Retina (tissue), 1 donor: ENCODE data around the gene AGBL4.

Experiments
- DNase-seq: peaks from one replicate; pipeline ENCODE4 v3.0.0-alpha.2; 2016

The AGBL4 gene

DNA sequence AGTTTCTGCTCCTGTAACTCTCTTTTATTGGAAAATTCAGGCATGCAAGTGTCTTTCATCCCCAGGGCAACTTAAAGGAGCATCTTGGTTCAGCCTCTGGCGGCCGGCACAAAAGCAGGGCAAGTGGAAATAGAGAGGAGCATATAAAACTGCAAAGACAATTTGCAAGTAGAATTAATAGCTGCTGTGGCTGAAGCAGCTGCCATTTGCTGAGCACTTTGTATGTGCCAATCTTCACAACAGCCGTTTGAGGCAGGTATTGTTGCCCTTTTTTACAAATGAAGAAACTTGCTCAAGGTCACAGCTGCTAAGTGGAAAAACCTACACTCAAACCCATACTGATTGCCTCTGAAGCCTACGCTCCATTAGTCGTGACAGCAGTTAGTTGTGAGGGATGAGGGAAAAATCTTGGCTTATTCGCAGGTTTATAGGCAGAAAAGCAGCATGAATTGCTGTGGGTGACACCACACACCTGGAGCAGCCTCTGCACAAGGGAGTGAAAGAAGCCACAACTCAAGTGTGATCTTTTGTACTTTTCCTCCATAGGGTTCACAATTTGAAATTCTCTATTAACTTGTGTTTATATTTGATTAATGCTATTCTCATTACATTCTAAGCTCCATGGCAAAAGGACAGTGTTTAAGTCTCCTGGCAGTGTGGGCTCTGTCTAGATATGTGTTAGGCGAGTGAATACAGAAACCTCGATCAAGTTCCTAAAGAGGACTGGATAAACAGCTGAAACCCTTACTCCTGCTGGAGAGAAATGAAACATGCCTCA, 1148.0 kb downstream of the AGBL4 start:
- DNase-seq, result peak; percentile 45

DNA sequence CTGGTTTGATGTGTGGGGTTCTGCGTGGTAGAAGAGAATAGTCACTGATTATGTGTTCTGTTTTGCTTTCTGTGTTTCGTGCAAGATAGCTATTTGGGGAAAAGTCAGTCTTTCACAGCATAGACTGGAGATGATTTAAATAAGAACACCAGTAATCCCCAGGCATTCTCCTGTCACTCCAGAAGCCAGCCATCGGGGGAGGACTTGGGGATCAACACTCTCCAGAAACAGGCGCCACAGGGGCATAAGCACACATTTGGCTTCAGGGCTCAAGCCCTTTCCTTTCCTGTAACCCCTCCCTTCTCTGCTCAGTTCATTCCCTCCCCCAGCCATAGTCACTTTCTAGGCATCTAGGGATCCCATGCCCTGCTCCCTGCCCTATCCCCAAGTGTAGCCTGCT, 1149.8 kb downstream of the AGBL4 start:
- DNase-seq, result no peak

DNA sequence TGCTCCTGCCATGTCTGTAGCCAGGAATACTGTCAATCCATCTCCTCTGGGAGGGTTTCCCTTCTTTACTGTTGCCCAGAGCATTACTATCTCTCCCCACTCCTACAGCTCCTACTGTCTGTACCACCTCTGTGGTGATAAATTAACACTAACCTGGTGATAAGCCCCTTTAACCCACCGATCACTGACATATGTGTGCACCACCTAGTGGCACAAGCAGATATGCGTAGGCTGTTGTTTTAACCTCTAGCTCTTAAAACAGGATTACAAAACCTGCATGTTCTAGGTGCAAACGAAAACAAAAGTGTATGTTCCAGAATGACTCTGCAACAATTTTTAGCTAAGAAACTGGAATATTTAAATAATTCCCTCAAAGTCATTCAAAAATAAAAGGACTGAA, 1153.2 kb downstream of the AGBL4 start:
- DNase-seq, result no peak

- DNase-seq, result no peak
Observed at GRCh38 chr1:48869116-48869893, 1154.4 kb downstream of the AGBL4 start.

DNA sequence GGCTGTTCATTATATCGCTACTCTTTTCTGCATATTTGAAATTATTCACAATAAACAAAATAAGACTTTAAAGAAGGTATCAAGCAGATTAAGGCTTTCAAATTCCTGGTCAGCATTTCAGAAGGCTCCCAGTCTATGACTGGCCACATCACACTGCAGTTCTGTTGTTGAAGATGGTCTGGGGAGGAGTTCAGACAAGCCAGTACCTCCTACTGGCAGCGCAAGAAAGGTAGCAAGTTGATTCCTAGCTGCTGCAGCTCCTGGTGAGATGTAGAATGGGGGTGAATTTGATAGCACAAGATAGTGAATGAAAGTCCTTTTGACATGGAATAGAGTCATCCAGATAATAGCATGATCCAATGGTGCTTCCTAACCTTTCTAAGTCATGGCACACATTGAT, 1158.8 kb downstream of the AGBL4 start:
- DNase-seq, result no peak

DNA sequence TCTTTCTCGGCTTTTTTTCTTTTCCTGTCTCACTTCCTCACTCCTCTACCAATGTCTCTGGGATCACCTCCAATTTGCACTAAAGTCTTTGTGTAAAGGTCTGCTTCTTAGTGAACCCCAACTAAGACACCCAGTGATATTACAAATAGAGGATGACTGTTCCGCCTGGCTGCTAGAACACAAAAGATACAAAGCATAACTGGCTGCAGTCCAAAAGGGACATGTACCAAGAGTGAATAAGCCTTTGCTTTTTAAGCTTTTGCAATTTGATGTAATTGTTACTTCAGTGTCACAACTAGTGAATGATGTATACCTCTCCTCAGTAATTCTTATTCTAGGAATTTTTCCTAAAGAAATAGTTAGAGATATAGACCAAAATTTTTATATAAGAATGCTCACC, 1164.3 kb downstream of the AGBL4 start:
- no peak for DNase-seq

- DNase-seq, result no peak
Observed at GRCh38 chr1:48858200-48858920, 1165.4 kb downstream of the AGBL4 start.

DNA sequence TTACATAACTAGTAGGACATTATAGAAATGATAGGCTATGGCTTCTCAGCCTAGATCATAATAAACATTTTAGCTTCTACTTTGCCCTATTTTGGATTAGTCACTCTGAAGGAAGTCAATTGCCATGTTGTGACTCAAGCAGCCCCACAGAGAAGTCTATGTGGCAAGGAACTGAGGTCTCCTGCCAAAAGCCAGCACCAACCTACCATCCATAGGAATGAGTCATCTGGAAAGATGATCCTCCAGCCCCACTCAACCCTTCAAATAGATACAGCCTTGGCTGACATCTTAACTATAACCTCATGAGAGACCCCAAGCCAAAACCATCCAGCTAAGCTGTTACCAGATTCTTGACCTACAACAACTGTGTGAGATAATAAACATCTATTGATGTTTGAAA, 1170.7 kb downstream of the AGBL4 start:
- DNase-seq, result no peak

- DNase-seq, result no peak
Observed at GRCh38 chr1:48851638-48852037, 1172.1 kb downstream of the AGBL4 start.

DNA sequence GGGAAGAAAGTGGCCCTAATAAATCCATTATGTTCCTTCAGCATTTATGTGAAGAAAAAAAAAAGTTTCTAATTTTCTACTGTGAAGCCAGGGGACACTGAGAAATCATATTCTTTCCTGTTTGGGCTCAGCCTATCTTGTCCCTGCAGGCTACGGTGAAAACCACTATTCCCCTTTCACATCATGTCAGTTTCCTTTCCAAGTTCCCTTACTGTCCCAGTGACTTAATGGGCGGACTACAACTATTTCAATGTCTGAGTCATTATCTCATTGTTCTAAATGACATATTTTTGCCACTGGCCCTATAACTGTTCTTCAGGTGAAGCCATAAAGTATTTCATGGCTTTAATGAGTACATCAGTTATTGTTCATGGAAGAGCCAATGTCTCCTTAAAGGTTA, 1175.7 kb downstream of the AGBL4 start:
- no peak for DNase-seq

GRCh38 chr1:48846441-48846840, 1177.3 kb downstream of the AGBL4 start:
- no peak for DNase-seq

- peak; percentile 34 for DNase-seq
Observed at GRCh38 chr1:48844187-48844586, 1179.6 kb downstream of the AGBL4 start.

GRCh38 chr1:48841966-48842365, 1181.8 kb downstream of the AGBL4 start:
- no peak for DNase-seq

GRCh38 chr1:48841461-48841860, 1182.3 kb downstream of the AGBL4 start:
- no peak for DNase-seq

DNA sequence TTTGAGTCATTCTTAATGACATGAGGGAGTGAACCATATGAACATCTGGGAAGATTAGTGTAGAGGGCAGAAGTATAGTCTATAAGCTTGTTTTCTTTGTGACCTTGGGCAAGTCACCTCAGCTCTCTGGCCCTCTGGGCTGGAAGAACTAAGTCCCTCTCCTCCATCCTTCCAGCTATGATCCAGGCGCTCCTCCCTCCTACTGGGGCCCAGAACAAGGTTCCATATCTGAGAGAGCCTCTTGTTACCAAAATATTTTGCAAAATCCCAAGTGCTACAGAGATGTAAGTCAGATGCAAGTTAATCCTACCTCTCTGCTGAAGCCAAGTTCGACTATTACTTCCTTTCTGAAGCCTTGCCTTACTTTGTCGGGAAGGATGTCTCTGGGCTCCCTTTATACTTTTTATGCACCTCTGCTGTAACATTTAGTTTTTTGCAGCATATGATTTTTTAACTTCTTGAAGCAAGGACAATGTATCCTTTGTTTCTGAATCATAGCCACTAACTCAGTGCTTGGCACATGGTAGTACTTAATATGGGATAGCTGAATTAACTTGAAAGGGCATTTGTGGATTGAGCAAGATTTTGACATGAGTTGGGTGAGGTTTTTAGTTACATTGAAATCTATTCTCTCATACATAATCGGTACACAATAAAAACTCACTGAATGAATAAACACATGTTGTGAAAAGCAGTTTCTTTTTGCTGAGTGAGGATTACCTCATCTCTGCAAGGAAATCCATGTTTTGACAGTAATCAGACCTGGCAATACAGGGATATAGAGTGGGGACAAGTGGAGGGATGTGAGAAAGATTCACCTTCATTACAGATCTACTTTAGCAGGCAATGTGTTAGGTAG, 1192.4 kb downstream of the AGBL4 start:
- no peak for DNase-seq

DNA sequence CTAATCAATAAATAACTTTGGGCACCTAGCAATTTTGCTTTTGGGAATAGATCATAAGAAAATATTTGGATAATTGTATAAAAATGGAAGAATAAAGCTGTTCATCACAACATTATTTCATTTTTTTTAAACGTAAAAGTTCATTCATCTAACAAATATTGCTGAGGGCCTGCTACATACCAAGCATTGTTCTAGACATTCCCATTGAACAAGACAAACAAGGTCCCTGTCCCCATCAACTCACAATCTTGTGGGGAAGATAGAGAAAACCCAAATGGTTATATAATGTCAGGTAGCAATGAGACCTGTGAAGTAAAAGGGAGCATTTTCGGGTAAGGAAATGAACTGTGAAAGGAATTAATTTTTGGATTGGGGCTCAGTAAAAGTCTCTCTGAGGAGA, 1193.0 kb downstream of the AGBL4 start:
- no peak for DNase-seq

- DNase-seq, result no peak
Observed at GRCh38 chr1:48829446-48829845, 1194.3 kb downstream of the AGBL4 start.

DNA sequence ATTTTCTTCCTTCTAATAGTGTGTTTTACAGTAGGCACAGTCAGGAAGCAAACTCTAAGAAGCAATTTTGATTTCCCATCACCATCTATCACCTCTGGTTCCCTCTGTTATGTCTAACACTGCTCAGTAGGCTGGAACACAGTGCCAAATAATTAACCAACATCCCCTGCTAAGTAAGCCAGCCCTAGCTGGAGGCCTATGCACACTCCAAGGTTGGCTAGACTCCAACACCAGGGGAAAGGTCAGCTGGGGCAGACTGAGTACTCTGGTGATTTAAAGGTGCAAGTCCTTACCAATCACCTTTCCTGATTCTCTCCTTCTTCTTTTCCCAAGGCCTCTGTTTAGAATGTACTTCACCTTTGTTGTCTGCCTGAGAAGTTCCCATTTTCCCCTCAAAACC, 1200.6 kb downstream of the AGBL4 start:
- DNase-seq, result no peak

DNA sequence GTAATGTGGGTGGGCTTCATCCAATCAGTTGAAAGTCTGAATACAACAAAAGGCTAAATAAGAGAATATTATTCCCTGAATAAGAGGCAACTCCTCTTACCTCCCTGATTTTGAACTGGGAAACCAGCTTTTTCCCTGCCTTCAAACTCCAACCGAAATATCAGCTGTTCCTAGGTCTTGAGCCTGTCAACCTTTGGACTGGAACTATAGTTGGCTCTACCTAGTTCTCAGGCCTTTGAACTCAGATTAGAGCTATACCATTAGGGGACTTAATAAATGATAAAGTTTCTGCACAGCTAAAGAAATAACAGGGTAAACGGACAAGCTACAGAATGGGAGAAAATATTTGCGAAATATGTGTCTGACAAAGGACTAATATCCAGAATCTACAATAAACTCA, 1203.3 kb downstream of the AGBL4 start:
- no peak for DNase-seq

- peak; percentile 43 for DNase-seq
Observed at GRCh38 chr1:48817505-48818114, 1206.1 kb downstream of the AGBL4 start.

DNA sequence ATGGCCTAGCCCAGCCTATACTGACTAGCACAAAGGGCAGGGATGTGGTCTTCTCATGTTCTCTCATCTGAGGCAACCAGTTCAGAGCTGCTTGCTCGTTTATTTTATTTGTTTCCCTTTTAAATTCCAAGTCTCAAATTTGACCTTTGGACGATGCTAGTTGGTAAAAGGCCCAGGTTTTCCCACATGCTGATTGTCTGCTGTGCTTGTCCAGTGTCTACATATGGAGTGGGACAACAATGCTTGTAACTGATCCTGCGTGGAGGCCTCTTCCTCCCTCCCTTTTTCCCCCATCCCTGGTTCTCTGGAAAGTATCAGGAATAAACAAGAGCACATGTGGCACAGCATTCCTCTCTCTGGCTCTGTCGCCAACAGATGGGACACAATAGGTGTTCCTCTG, 1213.0 kb downstream of the AGBL4 start:
- DNase-seq, result no peak

DNA sequence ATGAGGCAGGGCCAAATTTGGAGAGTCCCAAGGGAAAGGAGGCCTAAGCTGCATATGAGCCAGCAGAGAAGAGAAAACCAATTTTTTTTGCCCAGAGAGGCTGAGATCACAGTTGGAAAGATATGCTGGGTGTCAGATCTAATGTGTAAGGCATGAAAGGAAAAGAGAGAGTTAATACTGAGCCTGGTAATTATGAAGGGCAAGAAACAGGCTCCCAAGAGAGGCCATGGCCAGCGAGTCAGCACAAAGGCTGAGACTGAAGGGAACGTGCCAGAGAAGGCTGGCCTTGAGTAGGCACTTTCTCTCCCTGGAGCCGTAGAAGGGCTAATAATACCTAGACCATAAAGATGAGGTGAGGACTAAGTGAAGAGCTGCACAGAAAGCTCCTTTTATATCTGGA, 1215.3 kb downstream of the AGBL4 start:
- no peak for DNase-seq
